HG03064 (cell line): ENCODE data around the gene GSTM1.

ENCODE experiments used
- ATAC-seq: cut with Tn5 transposase; IDR thresholded peaks from one replicate; pipeline ENCODE4 v1.9.1; 2021; ENCODE audit warnings: low read depth; ENCODE audit not compliant: unreplicated experiment

GSTM1 gene

GRCh38 chr1:109687641-109688499 is at the start of gene GSTM1:
GSTM1 (plus strand) TSS chr1:109687817; CDS start chr1:109687874, 57 bp downstream.
- ATAC-seq = peak; percentile 99

- no peak for ATAC-seq
Observed at GRCh38 chr1:109639063-109639840, 48.4 kb upstream of the GSTM1 start.

- ATAC-seq = no peak
Observed at GRCh38 chr1:109639841-109640184, 47.8 kb upstream of the GSTM1 start.

GRCh38 chr1:109640285-109640865 is 47.2 kb upstream of the GSTM1 start:
- ATAC-seq = no peak

GRCh38 chr1:109641078-109641740 is 46.4 kb upstream of the GSTM1 start:
- no peak for ATAC-seq

- ATAC-seq = no peak
Observed at GRCh38 chr1:109641861-109642260, 45.8 kb upstream of the GSTM1 start.

GRCh38 chr1:109642626-109643025 is 45.0 kb upstream of the GSTM1 start:
- ATAC-seq = no peak

GRCh38 chr1:109643385-109644230 is 44.0 kb upstream of the GSTM1 start:
- peak; percentile 84 for ATAC-seq

- no peak for ATAC-seq
Observed at GRCh38 chr1:109644670-109645069, 42.9 kb upstream of the GSTM1 start.

GRCh38 chr1:109649491-109649914 is 38.1 kb upstream of the GSTM1 start:
- ATAC-seq = no peak

- ATAC-seq = no peak
Observed at GRCh38 chr1:109650609-109651008, 37.0 kb upstream of the GSTM1 start.

GRCh38 chr1:109652402-109652801 is 35.2 kb upstream of the GSTM1 start:
- no peak for ATAC-seq

GRCh38 chr1:109653306-109653705 is 34.3 kb upstream of the GSTM1 start:
- no peak for ATAC-seq

- no peak for ATAC-seq
Observed at GRCh38 chr1:109654519-109654918, 33.1 kb upstream of the GSTM1 start.

GRCh38 chr1:109655615-109656519 is 31.8 kb upstream of the GSTM1 start, which contains the start of gene GSTM4:
GSTM4 (plus strand) TSS chr1:109656099; CDS start chr1:109656390, 291 bp downstream.
- peak; percentile 93 for ATAC-seq

GRCh38 chr1:109657395-109657794 is 30.2 kb upstream of the GSTM1 start:
- ATAC-seq = no peak

GRCh38 chr1:109657970-109658369 is 29.6 kb upstream of the GSTM1 start:
- no peak for ATAC-seq

- ATAC-seq = no peak
Observed at GRCh38 chr1:109658533-109659042, 29.0 kb upstream of the GSTM1 start.

- ATAC-seq = no peak
Observed at GRCh38 chr1:109659145-109659544, 28.5 kb upstream of the GSTM1 start.
